GM23338 (cell line): Measurements from ENCODE around the gene GOLM1. TPM values are rescaled to one million over a fixed set of nuclear protein-coding genes. Genes with fewer than 3 reads are reported as not detected.

ENCODE experiments used
- ATAC-seq: fragments of 200-7000 bp; cut with Tn5 transposase; 3 replicates; pipeline ENCODE4 v1.9.1; 2020
- DNase-seq: peaks from one replicate; pipeline ENCODE4 v3.0.0-alpha.2; 2015; ENCODE audit warnings: low spot score
- H2AFZ ChIP-seq: fragments of 200-600 bp; sonication (generic); 2 replicates; pipeline ENCODE4 v1.8.0; 2016; ENCODE audit warnings: antibody characterized with exemption, mild to moderate bottlenecking, moderate library complexity
- H3F3A ChIP-seq: fragments of 200-600 bp; sonication (generic); replicated peaks from 2 replicates; pipeline ENCODE4 v1.8.0; 2017; ENCODE audit warnings: antibody characterized with exemption, mixed run types, low read depth
- H3K27ac ChIP-seq: fragments of 200-600 bp; sonication (generic); 2 replicates; pipeline ENCODE4 v1.6.1; 2016; ENCODE audit warnings: low read depth
- H3K27me3 ChIP-seq: fragments of 200-600 bp; sonication (generic); 2 replicates; pipeline ENCODE4 v1.8.0; 2016; ENCODE audit warnings: mild to moderate bottlenecking, mixed run types, moderate library complexity; ENCODE audit not compliant: insufficient read depth
- H3K36me3 ChIP-seq: fragments of 200-600 bp; sonication (generic); 2 replicates; pipeline ENCODE4 v1.8.0; 2016; ENCODE audit warnings: mild to moderate bottlenecking; ENCODE audit not compliant: insufficient read depth
- H3K4me1 ChIP-seq: fragments of 200-600 bp; sonication (generic); 2 replicates; pipeline ENCODE4 v1.8.0; 2016; ENCODE audit warnings: mild to moderate bottlenecking, moderate library complexity; ENCODE audit not compliant: insufficient read depth
- H3K4me2 ChIP-seq: fragments of 200-600 bp; sonication (generic); 2 replicates; pipeline ENCODE4 v1.7.1; 2017; ENCODE audit warnings: mixed run types
- H3K4me3 ChIP-seq: fragments of 200-600 bp; sonication (generic); 2 replicates; pipeline ENCODE4 v1.6.1; 2016; ENCODE audit warnings: mixed run types
- H3K79me2 ChIP-seq: fragments of 200-600 bp; sonication (generic); replicated peaks from 2 replicates; pipeline ENCODE4 v1.8.0; 2017; ENCODE audit warnings: mild to moderate bottlenecking; ENCODE audit not compliant: insufficient read depth
- H3K9me2 ChIP-seq: fragments of 200-600 bp; sonication (generic); 2 replicates; pipeline ENCODE4 v1.8.0; 2017; ENCODE audit not compliant: insufficient read depth
- H4K20me1 ChIP-seq: fragments of 200-600 bp; sonication (generic); replicated peaks from 2 replicates; pipeline ENCODE4 v1.8.0; 2017; ENCODE audit warnings: mild to moderate bottlenecking; ENCODE audit not compliant: insufficient read depth
- H3K27ac Mint-ChIP-seq: 2 replicates; pipeline ENCODE4 v1.8.0; 2020; ENCODE audit warnings: inconsistent platforms, mild to moderate bottlenecking, moderate library complexity, mixed read lengths
- H3K27me3 Mint-ChIP-seq: 3 replicates; pipeline ENCODE4 v1.8.0; 2022; ENCODE audit warnings: low read depth, mild to moderate bottlenecking, moderate library complexity, mixed read lengths, inconsistent platforms; ENCODE audit not compliant: insufficient read depth, poor library complexity
- H3K36me3 Mint-ChIP-seq: 3 replicates; pipeline ENCODE4 v1.8.0; 2021; ENCODE audit warnings: low read depth, mild to moderate bottlenecking, inconsistent platforms, moderate library complexity, mixed read lengths
- H3K4me1 Mint-ChIP-seq: 3 replicates; pipeline ENCODE4 v1.8.0; 2020; ENCODE audit warnings: mild to moderate bottlenecking, inconsistent platforms, mixed read lengths
- H3K4me3 Mint-ChIP-seq: 3 replicates; pipeline ENCODE4 v1.8.0; 2021; ENCODE audit warnings: moderate library complexity, mild to moderate bottlenecking, inconsistent platforms, mixed read lengths
- H3K9me3 Mint-ChIP-seq: 3 replicates; pipeline ENCODE4 v1.8.0; 2020; ENCODE audit warnings: moderate library complexity, mild to moderate bottlenecking, inconsistent platforms, mixed read lengths
- CREB1 ChIP-seq: fragments of 250-450 bp; sonication (Bioruptor Pico); IDR thresholded peaks from 2 replicates; pipeline ENCODE4 v1.5.0; 2020; ENCODE audit warnings: low read depth, mild to moderate bottlenecking, moderate library complexity
- EZH2phosphoT487 ChIP-seq: fragments of 200-600 bp; sonication (generic); IDR thresholded peaks from one replicate; pipeline ENCODE4 v1.8.1; 2018; ENCODE audit warnings: antibody characterized with exemption; ENCODE audit not compliant: unreplicated experiment
- ZNF114 ChIP-seq: fragments of 250-450 bp; sonication (Bioruptor Pico); IDR thresholded peaks from 2 replicates; pipeline ENCODE4 v1.5.0; 2020; ENCODE audit warnings: mild to moderate bottlenecking, moderate library complexity
- polyA plus RNA-seq: library from polyadenylated mRNA; unstranded; fragments of >200 nt; fragmentation: Nextera tagmentation; extraction: Ambion mirVana; gene quantifications from 2 replicates; pipeline ENCODE4 v1.2.1, GENCODE V29; 2016
- total RNA-seq: library from RNA; depleted of rRNA; stranded (reverse); fragments of >200 nt; shearing (Covaris generic); gene quantifications from 2 replicates; pipeline ENCODE4 v1.2.3, GENCODE V29; 2014
- TF ChIP-seq, protein P1 (sequence below): IDR thresholded peaks from one replicate; pipeline ENCODE4 v1.6.1; 2018; ENCODE audit warnings: antibody characterized with exemption; ENCODE audit not compliant: unreplicated experiment
- TF ChIP-seq, protein P2 (sequence below), 2 experiments: fragments of 200-600 bp in 1 of 2; sonication (generic) in 1 of 2; conservative IDR thresholded peaks; 2 replicates each; pipeline versions ENCODE4 v1.5.1 to v1.6.1; 2016 to 2017; ENCODE audit warnings: antibody characterized with exemption in 2 of 2, low read depth in 2 of 2, mild to moderate bottlenecking in 2 of 2, moderate library complexity in 1 of 2

Gene GOLM1
- total and polyA plus RNA-seq, 2 experiments from 2014 or later, result 58.3 to 92.4 TPM

DNA sequence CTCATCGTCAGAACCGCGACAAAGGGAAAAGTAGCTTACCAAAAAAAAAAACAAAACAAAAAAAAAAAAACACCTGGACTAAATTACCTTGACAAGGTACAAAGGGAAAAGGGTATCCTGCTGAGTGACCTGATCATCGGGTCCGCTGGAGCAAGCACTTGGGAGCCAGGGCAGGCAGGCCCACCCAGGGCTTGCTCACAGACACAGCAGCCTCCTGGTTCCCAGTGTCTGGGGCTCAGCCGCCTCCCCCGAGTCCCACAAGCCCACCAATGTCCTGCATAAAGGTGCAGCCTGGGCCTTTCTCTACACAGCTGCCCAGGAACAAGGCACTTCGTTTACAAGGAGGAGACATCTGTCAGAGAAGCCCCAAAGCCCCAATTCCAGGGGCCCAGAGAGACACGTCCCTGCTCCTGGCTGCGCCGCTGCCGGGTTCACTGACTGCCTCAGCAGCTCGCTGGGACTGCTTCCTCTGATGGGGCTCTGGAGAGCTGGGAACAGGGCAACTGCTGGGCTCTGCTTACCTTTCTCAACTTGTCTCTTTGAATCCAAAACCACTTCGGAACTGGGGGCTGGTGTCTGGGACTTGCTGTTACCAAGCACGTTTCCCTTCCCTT, 63.4 kb downstream of the GOLM1 start (continued):
- no peak for TF ChIP-seq ZNF114 (CRISPR knock-in tag)
- TF ChIP-seq CREB1, result no peak
- TF ChIP-seq EZH2phosphoT487, result no peak
- TF ChIP-seq, protein P1, sequence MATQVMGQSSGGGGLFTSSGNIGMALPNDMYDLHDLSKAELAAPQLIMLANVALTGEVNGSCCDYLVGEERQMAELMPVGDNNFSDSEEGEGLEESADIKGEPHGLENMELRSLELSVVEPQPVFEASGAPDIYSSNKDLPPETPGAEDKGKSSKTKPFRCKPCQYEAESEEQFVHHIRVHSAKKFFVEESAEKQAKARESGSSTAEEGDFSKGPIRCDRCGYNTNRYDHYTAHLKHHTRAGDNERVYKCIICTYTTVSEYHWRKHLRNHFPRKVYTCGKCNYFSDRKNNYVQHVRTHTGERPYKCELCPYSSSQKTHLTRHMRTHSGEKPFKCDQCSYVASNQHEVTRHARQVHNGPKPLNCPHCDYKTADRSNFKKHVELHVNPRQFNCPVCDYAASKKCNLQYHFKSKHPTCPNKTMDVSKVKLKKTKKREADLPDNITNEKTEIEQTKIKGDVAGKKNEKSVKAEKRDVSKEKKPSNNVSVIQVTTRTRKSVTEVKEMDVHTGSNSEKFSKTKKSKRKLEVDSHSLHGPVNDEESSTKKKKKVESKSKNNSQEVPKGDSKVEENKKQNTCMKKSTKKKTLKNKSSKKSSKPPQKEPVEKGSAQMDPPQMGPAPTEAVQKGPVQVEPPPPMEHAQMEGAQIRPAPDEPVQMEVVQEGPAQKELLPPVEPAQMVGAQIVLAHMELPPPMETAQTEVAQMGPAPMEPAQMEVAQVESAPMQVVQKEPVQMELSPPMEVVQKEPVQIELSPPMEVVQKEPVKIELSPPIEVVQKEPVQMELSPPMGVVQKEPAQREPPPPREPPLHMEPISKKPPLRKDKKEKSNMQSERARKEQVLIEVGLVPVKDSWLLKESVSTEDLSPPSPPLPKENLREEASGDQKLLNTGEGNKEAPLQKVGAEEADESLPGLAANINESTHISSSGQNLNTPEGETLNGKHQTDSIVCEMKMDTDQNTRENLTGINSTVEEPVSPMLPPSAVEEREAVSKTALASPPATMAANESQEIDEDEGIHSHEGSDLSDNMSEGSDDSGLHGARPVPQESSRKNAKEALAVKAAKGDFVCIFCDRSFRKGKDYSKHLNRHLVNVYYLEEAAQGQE, result no peak

DNA sequence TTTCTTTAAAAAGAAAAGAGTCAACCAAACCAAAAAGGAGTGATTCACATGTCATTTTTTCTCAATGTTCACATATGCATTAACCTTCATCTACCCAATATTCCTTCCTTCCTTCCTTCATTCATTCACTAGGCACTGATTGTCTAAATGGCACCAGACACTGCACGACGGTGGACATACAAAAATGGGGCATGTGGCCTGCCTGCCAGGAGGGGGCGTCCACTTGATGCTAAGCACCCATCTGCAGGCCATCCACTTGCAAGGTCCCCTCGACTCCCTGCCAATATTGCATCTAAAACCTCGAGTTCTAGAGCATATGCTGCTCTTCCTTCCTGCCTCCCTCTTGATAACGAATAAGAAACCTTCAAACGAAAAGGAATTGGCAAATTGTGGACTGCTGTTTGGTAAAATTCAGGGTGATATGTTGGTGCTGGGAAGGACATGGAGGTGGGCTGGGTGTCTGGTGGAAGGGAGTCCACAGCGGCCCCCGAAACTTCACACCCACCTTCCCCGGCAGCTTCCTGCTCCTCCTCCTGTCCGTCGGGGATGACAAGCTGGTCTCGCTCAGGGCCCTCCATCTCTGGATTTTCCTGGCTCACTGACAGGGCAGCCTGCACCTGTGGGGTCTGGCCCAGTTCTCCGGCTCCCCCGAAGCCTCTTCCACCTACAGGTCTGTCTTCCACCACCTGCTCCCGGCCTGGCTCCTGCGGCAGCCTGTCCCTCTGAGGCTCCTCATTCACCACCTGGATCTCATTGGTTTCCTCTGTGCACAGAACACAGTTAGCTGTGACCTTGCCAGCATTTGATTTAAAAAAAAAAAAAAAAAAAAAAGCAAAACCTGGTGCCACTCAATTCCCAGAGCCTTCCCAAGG, 64.3 kb downstream of the GOLM1 start:
- H3F3A ChIP-seq, result no peaks in the 10 kb centered on the region
- no peak overlapping the region for H3K4me3 ChIP-seq
- H3K9me2 ChIP-seq, result no peaks in the 10 kb centered on the region
- ATAC-seq, result peak; percentile 87
- peak overlapping the region; percentile 45; the same call in 1 of the 2 replicates for H3K27ac ChIP-seq
- Mint-ChIP-seq H3K27me3 (peaks cover 8% of the 10 kb centered on the region), H3K36me3 (peaks cover 75% of the 10 kb centered on the region), H3K27ac (no peak overlapping the region), H3K4me3 (no peak overlapping the region), H3K9me3 (no peaks in the 10 kb centered on the region), H3K4me1 (peaks cover 7% of the 10 kb centered on the region; the same call in 2 of the 3 replicates)
- TF ChIP-seq, protein P2, sequence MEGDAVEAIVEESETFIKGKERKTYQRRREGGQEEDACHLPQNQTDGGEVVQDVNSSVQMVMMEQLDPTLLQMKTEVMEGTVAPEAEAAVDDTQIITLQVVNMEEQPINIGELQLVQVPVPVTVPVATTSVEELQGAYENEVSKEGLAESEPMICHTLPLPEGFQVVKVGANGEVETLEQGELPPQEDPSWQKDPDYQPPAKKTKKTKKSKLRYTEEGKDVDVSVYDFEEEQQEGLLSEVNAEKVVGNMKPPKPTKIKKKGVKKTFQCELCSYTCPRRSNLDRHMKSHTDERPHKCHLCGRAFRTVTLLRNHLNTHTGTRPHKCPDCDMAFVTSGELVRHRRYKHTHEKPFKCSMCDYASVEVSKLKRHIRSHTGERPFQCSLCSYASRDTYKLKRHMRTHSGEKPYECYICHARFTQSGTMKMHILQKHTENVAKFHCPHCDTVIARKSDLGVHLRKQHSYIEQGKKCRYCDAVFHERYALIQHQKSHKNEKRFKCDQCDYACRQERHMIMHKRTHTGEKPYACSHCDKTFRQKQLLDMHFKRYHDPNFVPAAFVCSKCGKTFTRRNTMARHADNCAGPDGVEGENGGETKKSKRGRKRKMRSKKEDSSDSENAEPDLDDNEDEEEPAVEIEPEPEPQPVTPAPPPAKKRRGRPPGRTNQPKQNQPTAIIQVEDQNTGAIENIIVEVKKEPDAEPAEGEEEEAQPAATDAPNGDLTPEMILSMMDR (conservative IDR thresholded peaks at IDR 0.05; ENCODE audit: low read depth in 2 of 2), result peak; percentile 80 to 85
- TF ChIP-seq, protein P1, result no peak
- H3K4me2 ChIP-seq, result no peak overlapping the region
- H3K79me2 ChIP-seq, result no peaks in the 10 kb centered on the region
- DNase-seq, result peak; percentile 83
- H4K20me1 ChIP-seq, result no peaks in the 10 kb centered on the region; the same call in 1 of the 2 replicates
- H3K27me3 ChIP-seq, result no peaks in the 10 kb centered on the region
- no peaks in the 10 kb centered on the region for H3K4me1 ChIP-seq
- H3K36me3 ChIP-seq, result peaks cover 11% of the 10 kb centered on the region; the same call in 1 of the 2 replicates
- H2AFZ ChIP-seq, result no peak overlapping the region
